Neural cell (in vitro differentiated cells): Measurements from ENCODE around the gene EBF3. TPM values are rescaled to one million over a fixed set of nuclear protein-coding genes. Genes with fewer than 3 reads are reported as not detected.

ENCODE experiments used
- H2AFZ ChIP-seq: fragments of 200-600, 300-800 bp; sonication (generic), shearing (Covaris generic); 2 replicates; pipeline ENCODE4 v1.6.0; 2014; ENCODE audit warnings: low read depth, mild to moderate bottlenecking, antibody characterized with exemption, low read length, moderate library complexity
- H3F3A ChIP-seq: fragments of 200-600 bp; shearing (Covaris generic); 2 replicates; pipeline ENCODE4 v1.6.1; 2016; ENCODE audit warnings: mild to moderate bottlenecking, moderate library complexity, mixed read lengths, antibody characterized with exemption, low read length; ENCODE audit not compliant: insufficient read depth, poor library complexity, severe bottlenecking
- H3K27ac ChIP-seq: fragments of 200-600, 300-800 bp; sonication (generic), shearing (Covaris generic); 2 replicates; pipeline ENCODE4 v1.5.1; 2014; ENCODE audit warnings: mild to moderate bottlenecking, low read length, moderate library complexity
- H3K27me3 ChIP-seq: fragments of 300-800, 200-600 bp; sonication (generic), shearing (Covaris generic); 2 replicates; pipeline ENCODE4 v1.6.0; 2014; ENCODE audit warnings: mild to moderate bottlenecking, low read depth, low read length, moderate library complexity; ENCODE audit not compliant: insufficient read depth
- H3K36me3 ChIP-seq: fragments of 300-800, 200-600 bp; sonication (generic), shearing (Covaris generic); 2 replicates; pipeline ENCODE4 v1.5.1; 2014; ENCODE audit warnings: mild to moderate bottlenecking, antibody characterized with exemption, low read length, moderate library complexity; ENCODE audit not compliant: insufficient read depth
- H3K4me2 ChIP-seq: fragments of 300-800, 200-600 bp; sonication (generic), shearing (Covaris generic); 2 replicates; pipeline ENCODE4 v1.6.0; 2014; ENCODE audit warnings: mild to moderate bottlenecking, low read length
- H3K4me3 ChIP-seq: fragments of 300-800, 200-600 bp; sonication (generic), shearing (Covaris generic); 2 replicates; pipeline ENCODE4 v1.5.1; 2014; ENCODE audit warnings: mild to moderate bottlenecking, low read length, moderate library complexity
- H3K79me2 ChIP-seq: fragments of 200-600 bp; shearing (Covaris generic); replicated peaks from 2 replicates; pipeline ENCODE4 v1.6.0; 2014; ENCODE audit warnings: mild to moderate bottlenecking, low read length, moderate library complexity; ENCODE audit not compliant: insufficient read depth
- H3K9ac ChIP-seq: fragments of 300-800, 200-600 bp; sonication (generic), shearing (Covaris generic); 2 replicates; pipeline ENCODE4 v1.6.1; 2016; ENCODE audit warnings: mild to moderate bottlenecking, low read length, mixed read lengths
- H3K9me2 ChIP-seq: fragments of 200-600 bp; shearing (Covaris generic); 2 replicates; pipeline ENCODE4 v1.6.1; 2016; ENCODE audit warnings: mild to moderate bottlenecking, low read length, mixed read lengths; ENCODE audit not compliant: insufficient read depth
- H3K9me3 ChIP-seq: fragments of 200-600, 300-800 bp; sonication (generic), shearing (Covaris generic); 2 replicates; pipeline ENCODE4 v1.6.1; 2016; ENCODE audit warnings: mild to moderate bottlenecking, mixed run types, low read length, moderate library complexity, mixed read lengths
- H4K20me1 ChIP-seq: fragments of 200-600 bp; shearing (Covaris generic); 2 replicates; pipeline ENCODE4 v1.6.1; 2016; ENCODE audit warnings: mild to moderate bottlenecking, mixed run types; ENCODE audit not compliant: insufficient read depth
- CTCF ChIP-seq: fragments of 450-650 bp; IDR thresholded peaks from 2 replicates; pipeline ENCODE4 v1.5.1; 2014; ENCODE audit warnings: antibody characterized with exemption, mild to moderate bottlenecking, moderate library complexity; ENCODE audit not compliant: poor library complexity, severe bottlenecking
- EP300 ChIP-seq: fragments of 450-650 bp; conservative IDR thresholded peaks from 2 replicates; pipeline ENCODE4 v1.6.1; 2014; ENCODE audit warnings: antibody characterized with exemption, mild to moderate bottlenecking, moderate library complexity; ENCODE audit not compliant: poor library complexity, severe bottlenecking
- EZH2 ChIP-seq: fragments of 200-600, 300-800 bp; shearing (Covaris generic), sonication (generic); IDR thresholded peaks from 2 replicates; pipeline ENCODE4 v1.6.1; 2014; ENCODE audit warnings: antibody characterized with exemption, low read length, borderline replicate concordance, mild to moderate bottlenecking; ENCODE audit not compliant: insufficient read depth, poor library complexity, severe bottlenecking
- MXI1 ChIP-seq: fragments of 450-650 bp; conservative IDR thresholded peaks from 2 replicates; pipeline ENCODE4 v1.6.1; 2014; ENCODE audit warnings: antibody characterized with exemption, mild to moderate bottlenecking; ENCODE audit not compliant: poor library complexity, severe bottlenecking
- POLR2AphosphoS5 ChIP-seq: IDR thresholded peaks from 2 replicates; pipeline ENCODE4 v1.6.1; 2012
- RAD21 ChIP-seq: fragments of 450-650 bp; conservative IDR thresholded peaks from 2 replicates; pipeline ENCODE4 v1.6.1; 2014; ENCODE audit warnings: antibody characterized with exemption, mild to moderate bottlenecking, moderate library complexity
- SMC3 ChIP-seq: fragments of 450-650 bp; conservative IDR thresholded peaks from 2 replicates; pipeline ENCODE4 v1.6.1; 2014; ENCODE audit warnings: antibody characterized with exemption, mild to moderate bottlenecking, moderate library complexity; ENCODE audit not compliant: poor library complexity
- TAF1 ChIP-seq: IDR thresholded peaks from 2 replicates; pipeline ENCODE4 v1.6.1; 2012; ENCODE audit warnings: low read depth
- polyA plus RNA-seq: library from polyadenylated mRNA; depleted of rRNA; stranded (reverse); fragments of >200 nt; gene quantifications from 2 replicates; pipeline ENCODE4 v1.2.3, GENCODE V29; 2014
- TF ChIP-seq, protein P1 (sequence below): IDR thresholded peaks from 2 replicates; pipeline ENCODE4 v1.6.1; 2012; ENCODE audit warnings: borderline replicate concordance

Gene EBF3
- polyA plus RNA-seq, 1 donor from 2014 or later: 0.38 TPM

GRCh38 chr10:129940617-129941198 lies 23.4 kb downstream of the EBF3 start:
- H3K27me3 ChIP-seq: no peaks in the 10 kb centered on the region

DNA sequence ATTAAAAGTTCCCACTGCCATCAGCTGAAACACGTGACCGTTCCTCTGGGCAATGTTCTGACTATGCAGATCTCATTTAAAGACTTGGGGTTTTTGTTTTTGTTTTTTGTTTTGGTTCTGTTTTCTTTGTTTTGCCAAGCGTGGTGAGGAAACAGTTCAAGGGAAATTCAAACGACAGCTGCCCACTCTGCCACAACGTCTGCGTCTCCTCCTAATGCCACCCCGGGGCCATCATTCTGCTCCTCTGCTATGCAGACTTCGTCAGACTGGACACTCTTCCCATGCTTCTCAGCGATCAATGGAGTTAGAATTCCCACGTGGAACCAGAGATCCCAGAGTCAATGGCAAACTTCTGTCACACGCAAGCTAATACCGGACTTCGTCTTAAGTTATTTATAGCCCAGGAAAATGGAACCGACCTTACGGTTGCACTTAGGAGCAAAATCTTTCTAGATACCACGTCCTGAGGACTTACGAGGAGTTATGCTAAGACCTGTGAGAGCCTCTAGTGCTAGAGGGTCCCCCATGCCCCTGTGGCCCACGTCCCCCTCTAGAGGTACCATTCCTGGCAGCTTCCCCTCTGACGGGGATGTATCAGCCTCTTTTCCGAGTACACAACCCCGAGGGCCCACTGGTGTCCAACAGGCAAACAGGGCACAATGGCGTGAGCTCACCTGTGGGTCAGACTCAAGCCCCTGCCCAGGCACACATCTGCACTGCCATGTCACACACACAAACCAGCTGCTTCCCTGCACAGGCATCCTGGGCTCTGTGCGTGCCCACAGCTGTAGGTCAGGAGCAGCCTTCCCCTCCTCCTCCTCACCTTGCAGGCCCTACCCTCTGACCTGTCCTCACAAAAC lies 24.4 kb downstream of the EBF3 start:
- Histone ChIP-seq H3K4me2 (no peak overlapping the region), H4K20me1 (no peaks in the 10 kb centered on the region), H3K9me3 (no peaks in the 10 kb centered on the region), H3K9me2 (no peaks in the 10 kb centered on the region), H3F3A (no peaks in the 10 kb centered on the region), H3K4me3 (no peak overlapping the region), H3K27ac (no peak overlapping the region), H2AFZ (no peak overlapping the region), H3K36me3 (no peaks in the 10 kb centered on the region), H3K79me2 (no peaks in the 10 kb centered on the region), H3K27me3 (no peaks in the 10 kb centered on the region), H3K9ac (no peak overlapping the region)
- TF ChIP-seq SMC3: no peak
- TF ChIP-seq, protein P1, sequence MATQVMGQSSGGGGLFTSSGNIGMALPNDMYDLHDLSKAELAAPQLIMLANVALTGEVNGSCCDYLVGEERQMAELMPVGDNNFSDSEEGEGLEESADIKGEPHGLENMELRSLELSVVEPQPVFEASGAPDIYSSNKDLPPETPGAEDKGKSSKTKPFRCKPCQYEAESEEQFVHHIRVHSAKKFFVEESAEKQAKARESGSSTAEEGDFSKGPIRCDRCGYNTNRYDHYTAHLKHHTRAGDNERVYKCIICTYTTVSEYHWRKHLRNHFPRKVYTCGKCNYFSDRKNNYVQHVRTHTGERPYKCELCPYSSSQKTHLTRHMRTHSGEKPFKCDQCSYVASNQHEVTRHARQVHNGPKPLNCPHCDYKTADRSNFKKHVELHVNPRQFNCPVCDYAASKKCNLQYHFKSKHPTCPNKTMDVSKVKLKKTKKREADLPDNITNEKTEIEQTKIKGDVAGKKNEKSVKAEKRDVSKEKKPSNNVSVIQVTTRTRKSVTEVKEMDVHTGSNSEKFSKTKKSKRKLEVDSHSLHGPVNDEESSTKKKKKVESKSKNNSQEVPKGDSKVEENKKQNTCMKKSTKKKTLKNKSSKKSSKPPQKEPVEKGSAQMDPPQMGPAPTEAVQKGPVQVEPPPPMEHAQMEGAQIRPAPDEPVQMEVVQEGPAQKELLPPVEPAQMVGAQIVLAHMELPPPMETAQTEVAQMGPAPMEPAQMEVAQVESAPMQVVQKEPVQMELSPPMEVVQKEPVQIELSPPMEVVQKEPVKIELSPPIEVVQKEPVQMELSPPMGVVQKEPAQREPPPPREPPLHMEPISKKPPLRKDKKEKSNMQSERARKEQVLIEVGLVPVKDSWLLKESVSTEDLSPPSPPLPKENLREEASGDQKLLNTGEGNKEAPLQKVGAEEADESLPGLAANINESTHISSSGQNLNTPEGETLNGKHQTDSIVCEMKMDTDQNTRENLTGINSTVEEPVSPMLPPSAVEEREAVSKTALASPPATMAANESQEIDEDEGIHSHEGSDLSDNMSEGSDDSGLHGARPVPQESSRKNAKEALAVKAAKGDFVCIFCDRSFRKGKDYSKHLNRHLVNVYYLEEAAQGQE: no peak
- TF ChIP-seq TAF1: no peak
- no peak for TF ChIP-seq POLR2AphosphoS5
- no peak for TF ChIP-seq RAD21
- TF ChIP-seq CTCF: no peak
- no peak for TF ChIP-seq EP300

More at GRCh38 chr10:129940617-129941198, 23.4 kb downstream of the EBF3 start:
- Histone ChIP-seq H4K20me1 (no peaks in the 10 kb centered on the region), H3K9ac (no peak overlapping the region), H3K27ac (no peak overlapping the region), H3K79me2 (no peaks in the 10 kb centered on the region), H3K36me3 (no peaks in the 10 kb centered on the region), H3K9me2 (no peaks in the 10 kb centered on the region), H3K9me3 (no peaks in the 10 kb centered on the region), H2AFZ (no peak overlapping the region), H3F3A (no peaks in the 10 kb centered on the region), H3K4me3 (no peak overlapping the region), H3K4me2 (no peak overlapping the region)
- TF ChIP-seq RAD21 (no peak), MXI1 (no peak), POLR2AphosphoS5 (no peak), EZH2 (no peak), SMC3 (no peak), TAF1 (no peak), EP300 (no peak), CTCF (no peak)
- TF ChIP-seq, protein P1: no peak
